ENCODE measurements around the gene NR3C2.

NR3C2 gene

DNA sequence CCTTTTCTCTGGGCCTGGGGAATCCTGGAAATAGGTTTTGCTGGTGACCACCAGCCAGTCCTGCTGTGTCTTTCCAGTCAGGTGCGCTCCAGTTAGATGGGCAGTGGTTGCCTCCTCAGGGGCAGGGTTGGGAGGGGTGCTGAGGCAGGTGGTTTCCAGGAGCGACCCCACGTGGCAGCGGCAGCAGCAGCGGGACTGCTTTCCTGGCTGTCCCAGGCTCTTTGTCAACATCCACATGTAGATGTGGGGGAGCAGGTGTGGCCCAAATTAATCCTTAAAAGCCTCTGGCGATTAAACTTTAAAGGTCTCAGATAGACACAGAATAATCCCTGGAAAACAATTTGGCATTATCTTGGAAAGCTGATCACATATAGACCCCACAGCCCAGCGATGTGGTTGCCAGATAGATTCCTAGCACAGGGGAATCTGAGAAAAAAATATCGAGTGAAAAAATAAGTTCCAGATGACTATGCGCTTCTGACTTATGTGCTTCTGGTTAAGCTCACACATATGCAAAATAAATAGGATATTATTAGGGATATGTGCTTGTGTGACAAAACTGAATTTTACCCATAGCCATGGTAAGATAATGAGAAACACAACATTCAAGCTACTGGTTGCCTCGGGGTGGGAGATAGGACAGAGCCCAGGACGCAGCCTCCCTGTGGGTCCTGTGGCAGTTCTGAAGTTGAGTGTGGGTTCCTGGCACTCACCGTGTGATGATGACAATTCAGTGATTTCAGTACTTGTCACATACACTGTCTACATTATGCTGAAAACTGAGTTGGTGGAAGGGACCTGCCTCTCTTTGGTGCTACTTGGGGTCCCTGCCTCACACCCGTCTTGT, 373.9 kb downstream of the NR3C2 start:
- no peak for DNase-seq

DNA sequence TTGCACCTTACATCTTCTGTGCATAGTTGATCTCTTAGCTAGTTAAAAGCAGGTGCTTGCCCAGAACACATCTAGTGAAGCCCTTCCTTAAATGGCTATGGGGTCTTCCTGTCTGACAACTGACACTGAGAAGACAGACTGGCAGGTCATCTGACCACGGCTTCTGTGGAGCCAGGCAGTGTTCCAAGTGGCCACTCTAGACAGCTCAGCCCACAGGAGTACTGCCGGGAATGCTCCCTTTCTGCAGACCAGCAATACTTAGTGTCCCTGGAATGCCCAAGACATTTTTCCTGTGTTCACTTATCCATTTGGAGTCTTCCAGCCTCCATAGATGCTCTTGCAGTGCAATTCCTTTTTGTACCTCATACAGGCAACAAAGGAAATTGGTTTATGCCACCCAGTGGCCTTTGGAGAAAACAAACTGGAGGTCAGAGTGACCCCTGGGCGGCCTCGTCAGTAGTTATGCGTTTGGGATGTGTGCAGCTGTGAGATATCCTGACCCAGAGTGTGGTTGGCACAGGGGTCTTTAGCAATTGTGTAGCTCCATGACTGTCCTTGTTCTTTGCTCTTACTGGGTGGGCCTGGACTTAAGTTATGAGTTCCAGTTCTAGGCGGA, 374.8 kb downstream of the NR3C2 start:
- no peak for DNase-seq

DNA sequence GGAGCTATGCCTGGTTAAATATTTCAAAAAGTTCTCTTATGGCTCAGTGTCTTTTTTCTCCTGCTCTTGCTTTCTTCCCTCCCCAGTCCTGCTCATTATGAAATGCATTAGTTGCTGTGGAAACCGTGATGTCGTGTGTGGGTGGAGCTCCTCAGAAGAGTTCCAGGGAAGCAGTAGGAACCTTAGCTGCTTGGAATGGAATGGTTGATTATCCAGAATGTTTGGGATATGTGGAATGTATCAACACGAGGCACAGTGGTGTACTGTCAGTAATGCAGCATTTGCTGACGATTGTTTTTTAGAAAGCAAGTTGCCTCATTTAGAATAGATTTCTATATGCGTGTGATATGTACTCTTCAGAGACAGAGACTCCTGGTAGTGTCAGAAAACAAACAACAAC, 377.1 kb downstream of the NR3C2 start:
- peak in 1 of 2 donors; percentile 79 for DNase-seq

- DNase-seq, result no peak
Observed at GRCh38 chr4:148064451-148064850, 377.8 kb downstream of the NR3C2 start.

- no peak for DNase-seq
Observed at GRCh38 chr4:148062301-148062950, 379.8 kb downstream of the NR3C2 start.

- no peak for DNase-seq
Observed at GRCh38 chr4:148061795-148062194, 380.4 kb downstream of the NR3C2 start.

DNA sequence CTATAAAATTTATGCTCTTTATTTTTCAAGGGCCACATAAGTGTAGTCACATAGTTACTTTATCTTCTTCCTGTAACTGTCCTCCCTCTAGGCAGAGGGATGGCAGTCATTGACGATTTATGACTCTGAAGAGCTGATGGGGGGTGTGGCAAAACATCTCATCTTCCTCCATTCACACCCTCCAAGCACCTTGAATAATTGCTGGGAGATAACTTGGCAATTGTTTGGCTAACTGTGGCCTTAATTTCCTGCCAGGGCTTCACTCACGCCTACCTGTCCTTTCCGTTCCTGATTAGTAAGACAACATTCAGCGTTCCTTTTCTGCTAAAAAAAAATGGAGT, 381.1 kb downstream of the NR3C2 start:
- no peak for DNase-seq

DNA sequence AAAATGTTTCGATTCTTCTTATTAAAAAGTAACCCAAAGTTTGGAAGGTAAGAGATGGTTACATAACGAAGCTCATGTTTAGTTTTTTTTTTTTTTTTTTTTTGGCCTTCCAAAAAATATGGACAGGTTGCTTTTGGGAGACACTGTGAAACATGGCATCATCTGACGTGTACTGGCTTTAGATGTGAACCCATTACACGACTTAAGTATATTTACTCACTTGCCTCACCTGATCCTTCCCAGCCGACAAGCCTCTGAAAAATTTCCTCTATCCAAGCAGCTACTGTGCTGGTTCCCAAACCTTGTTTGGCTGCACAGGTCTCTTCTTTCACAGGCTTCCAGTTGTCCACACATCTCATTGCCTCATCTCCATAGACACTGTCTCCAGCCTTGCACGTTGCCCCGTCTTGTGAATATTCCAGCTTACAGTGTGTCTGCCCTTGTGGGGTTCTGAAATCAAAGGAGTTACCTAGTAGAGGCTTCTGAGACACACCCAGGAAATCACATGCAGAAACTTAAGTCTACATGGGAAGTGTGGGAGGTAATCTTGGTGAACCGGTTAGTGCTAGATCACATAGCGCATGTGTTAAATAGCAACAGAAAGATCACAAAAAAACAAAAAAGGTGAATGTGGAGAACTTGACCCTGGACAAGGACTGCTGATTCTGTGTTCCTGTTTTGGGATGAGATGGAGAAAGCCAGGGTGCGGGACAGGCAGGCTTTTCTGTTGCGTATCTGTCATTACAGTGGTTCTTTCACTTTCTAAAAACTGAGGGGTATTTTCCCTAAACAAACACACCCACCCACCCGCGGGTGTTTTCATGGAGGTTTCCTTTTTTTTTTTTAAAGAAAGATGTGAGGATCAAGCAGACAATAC, 381.7 kb downstream of the NR3C2 start:
- DNase-seq, result no peak

- DNase-seq, result no peak
Observed at GRCh38 chr4:148059617-148060180, 382.5 kb downstream of the NR3C2 start.

DNA sequence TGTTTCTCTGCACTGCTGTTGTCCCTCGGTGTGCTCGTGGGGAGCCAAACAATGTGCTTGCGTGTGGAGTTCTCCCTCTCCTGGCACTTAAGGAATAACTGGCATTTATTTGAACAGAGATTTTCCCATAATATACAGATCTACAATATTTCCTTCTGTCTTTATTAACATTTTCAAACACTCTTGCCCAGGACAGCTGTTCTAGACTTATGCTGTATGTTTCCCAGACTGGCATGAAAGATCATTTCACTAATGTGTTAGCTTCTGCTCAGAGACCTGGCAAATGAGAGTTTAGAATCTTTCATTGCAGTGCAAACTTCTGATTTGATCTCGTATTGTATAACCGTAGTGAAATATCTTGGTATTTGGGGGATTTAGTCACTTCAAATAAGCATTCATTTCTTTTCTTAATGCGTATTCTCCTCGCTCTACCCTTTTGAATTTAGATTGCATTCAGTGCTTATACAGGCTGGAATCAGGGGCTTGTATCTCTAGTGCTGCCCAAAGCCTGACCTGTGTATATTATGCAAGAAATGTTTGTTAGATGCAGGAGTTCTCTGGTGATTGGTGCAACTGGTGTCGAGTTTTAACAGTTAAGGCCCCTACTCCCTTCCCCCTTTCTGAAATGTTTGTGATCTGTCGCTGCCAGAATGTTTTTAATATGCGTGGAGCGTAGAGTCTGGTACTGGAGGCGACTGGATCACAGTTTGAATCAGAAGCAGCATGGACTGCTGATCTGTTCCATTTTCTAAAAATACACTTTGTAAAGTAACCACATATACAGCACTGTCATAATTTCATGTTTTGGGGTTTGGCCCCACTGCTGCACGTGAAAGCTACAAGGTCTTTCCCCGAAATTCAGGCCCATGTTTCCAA, 384.0 kb downstream of the NR3C2 start:
- DNase-seq, result peak in 1 of 2 donors; percentile 28

DNA sequence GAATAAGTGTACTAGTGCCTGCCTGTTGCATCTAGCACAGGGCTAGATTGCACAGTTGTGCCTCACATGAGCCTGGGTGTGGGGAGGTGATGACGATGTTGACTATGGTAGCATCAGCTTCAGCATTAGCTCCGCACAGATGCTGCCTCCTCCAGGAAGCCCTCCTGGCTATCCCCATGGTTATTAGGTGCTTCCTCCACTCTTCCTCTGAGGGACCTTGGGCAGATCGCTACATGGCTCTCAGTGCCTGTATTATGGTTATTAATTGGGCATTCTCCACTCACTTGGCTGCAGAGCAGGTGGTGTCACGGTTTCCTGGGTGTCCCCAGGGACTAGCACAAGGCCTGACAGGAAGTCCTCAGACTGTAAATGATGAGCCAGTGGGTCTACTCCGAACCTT, 384.7 kb downstream of the NR3C2 start:
- no peak for DNase-seq

DNA sequence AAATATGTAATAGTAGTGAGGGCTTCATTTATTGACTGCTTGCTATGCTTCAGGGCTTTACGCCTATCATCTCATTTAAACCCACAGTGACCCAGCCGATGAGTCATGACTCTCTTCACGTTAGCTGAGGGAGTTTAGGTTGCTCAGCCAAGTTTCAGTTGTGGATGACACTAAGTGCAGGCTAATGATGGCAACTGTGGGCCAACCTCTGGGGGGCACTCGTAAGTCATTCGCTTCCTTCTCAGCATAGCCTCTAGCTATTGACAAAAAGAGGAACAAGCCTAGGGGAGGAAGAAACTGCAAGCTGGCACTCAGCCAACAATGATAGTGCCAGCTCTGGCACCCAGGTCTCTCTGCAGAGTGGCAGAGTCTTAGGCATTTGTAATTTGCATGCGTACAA, 385.3 kb downstream of the NR3C2 start:
- DNase-seq, result peak in 1 of 2 donors; percentile 42

DNA sequence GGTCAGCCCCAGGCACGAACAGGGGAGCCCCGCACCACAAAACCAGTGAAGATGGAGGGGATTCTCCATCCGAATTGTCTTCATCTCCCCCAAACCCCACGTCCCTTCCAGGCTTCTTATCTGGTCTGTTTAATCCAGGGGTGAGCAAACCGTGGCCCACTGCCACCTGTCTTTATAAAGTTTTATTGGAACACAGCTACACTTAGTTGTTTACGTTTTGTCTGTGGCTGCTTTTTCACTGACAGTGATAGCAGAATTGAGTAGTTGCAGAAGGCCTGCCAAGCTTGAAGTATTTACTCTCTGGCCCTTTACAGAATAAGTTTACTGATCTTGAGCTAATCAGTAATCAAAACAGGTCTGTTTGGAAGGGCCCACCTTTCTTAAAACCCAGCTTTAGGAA, 386.4 kb downstream of the NR3C2 start:
- DNase-seq, result no peak

DNA sequence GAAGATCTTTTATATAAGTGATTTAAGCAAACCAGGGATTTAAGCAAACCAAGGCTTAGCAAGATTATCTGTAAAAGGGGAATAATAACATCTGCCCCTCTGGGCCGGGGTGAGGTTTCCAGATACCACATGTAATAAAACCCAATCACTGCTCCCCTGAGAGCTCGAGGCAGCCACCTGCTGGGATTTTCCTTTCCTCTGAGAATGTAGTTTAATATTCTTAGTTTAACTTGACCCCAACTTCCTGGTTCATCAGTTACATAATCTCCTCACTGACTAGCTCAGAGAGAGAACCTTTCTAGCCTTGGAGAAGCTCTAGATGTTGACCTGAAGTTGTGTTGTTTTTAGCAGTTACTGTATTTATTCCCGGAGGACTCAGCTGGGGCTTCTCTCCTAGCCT, 387.9 kb downstream of the NR3C2 start:
- DNase-seq, result no peak

DNA sequence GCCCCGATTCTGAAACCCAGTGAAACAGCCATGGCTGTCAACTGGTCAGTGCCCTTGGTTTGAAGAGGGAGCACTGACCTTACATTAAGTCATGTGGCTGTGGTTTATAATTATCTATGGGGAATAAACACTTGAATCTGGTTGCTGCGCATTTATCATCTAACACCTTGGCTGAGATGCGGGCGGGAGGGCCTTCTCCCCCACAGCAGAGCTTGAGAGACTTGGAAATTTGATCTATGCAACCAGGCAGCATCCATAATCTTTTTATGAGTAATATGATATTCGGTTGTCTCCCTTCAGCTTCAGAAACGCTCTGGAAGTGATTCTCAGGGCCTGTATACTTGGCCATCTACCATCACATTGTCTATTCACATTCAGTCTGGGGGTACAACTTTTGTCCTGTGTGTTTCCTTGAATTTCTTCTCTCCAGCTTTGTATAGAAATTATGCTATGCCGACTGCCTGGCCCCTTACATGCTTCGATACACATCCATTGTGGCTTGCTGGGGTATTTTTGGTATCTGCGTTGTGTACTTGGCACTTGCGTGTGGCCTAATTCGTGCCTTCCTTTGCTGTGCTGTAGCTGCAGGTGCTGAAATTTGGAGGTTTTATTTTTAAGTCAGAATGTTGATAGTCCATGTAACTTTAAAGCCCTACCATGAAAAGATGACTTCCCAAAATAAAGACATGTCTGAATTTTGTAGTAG, 388.8 kb downstream of the NR3C2 start:
- DNase-seq, result no peak

DNA sequence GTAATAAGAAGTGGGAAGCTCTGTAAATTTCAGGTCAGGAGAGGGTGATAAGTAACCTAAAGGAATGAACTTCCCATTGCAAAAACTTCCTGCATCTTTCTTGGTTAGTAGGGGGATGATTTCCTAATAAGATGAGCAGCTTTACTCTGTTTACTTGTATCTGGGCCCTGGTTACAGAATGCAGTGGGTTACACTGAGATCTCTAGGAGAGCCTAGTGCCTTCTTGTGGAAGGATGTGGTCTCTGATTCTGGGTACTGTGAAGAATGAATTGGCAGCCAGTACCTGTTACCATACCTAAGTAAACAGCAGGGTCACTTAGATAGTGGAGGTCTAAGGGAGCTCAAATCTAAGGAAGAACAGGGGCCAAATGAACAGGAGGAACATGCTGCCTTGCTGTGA, 389.8 kb downstream of the NR3C2 start:
- DNase-seq, result no peak

GRCh38 chr4:148051403-148051802, 390.8 kb downstream of the NR3C2 start:
- DNase-seq, result no peak

DNA sequence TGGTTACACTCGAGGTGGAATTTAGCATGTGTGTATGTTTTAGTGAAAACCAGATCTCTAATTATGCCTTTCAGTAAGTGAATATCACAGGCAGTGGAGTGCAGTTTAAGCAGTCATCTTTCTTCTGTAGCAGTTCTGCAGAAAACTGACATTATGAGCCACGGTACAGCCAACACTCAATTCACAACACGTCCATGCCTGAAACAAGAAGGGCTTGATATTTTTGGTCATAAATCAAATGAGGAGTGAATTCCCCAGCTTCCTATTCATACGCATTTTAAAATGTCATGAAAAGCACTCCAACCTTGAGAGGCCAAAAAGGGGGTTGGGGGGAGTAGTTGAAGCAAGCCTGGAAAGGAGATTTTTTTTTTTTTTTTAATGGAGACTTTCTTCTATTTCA, 393.6 kb downstream of the NR3C2 start:
- no peak for DNase-seq

GRCh38 chr4:148044912-148045352, 397.3 kb downstream of the NR3C2 start:
- DNase-seq, result peak in 1 of 2 donors; percentile 30

DNA sequence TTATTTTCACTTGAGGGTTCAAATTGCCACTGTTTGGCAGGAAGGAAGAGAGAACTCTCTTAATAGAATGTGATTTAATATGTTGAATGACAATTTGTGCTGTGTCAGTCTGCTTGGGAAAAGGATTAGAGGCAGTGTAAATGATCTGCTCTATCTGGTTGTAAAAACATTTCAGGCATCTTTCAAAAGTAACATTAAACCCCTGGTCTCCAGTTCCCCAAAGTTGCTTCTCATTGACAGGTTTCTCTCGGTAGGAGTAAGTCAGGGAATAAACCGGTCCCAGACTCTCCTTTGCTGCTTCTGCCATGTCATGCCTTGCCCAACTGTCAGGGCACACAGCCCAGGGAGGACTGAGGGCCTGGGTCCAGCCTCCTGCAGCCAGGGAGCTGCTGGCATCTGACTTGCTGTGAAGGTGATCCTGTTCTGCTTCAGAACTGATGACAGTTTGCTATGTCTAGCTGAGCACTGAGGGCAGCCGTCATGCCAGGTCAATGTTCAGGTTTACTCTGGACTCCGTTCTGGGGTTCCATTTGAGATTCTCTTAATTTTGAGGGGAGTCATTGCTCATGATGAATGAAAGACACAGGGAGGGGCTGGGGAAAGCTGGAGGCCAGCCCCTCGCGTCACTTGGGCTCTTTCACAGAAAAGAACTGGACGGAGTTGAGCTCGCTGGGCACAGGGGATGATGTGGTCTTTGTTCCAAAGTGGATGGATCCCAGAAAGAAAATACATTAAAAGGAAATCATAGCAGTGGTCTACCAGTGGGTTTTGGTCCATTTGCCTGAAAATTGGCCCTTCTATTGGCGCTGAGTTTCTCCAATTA, 397.9 kb downstream of the NR3C2 start:
- DNase-seq, result no peak
